ENCODE results near the gene ITPRID1.

- TF ChIP-seq TOX (CRISPR knock-in tag; IDR thresholded peaks at IDR 0.05; ENCODE audit: borderline replicate concordance) (no peak), PATZ1 (CRISPR knock-in tag; IDR thresholded peaks at IDR 0.05; ENCODE audit: borderline replicate concordance) (no peak), ZNF565 (CRISPR knock-in tag; conservative IDR thresholded peaks at IDR 0.05; ENCODE audit: low read depth) (no peak), ZFP3 (CRISPR knock-in tag; IDR thresholded peaks at IDR 0.05) (no peak)
Observed at GRCh38 chr7:31669461-31669860, 155.6 kb downstream of the ITPRID1 start.
